NCI-H526 treated with DMSO at 0.1 percent for 48 hours (cell line): Measurements from ENCODE around the gene PKD1L1.
"Not testable (repeated sequence)": the region's sequence is repeated elsewhere in the genome, so short reads cannot be mapped to it uniquely, and the experiment has no call there.

Source experiments
- DNase-seq: peaks from one replicate; lab custom pipeline; 2025; lab: John Stamatoyannopoulos, UW

PKD1L1 gene

DNA sequence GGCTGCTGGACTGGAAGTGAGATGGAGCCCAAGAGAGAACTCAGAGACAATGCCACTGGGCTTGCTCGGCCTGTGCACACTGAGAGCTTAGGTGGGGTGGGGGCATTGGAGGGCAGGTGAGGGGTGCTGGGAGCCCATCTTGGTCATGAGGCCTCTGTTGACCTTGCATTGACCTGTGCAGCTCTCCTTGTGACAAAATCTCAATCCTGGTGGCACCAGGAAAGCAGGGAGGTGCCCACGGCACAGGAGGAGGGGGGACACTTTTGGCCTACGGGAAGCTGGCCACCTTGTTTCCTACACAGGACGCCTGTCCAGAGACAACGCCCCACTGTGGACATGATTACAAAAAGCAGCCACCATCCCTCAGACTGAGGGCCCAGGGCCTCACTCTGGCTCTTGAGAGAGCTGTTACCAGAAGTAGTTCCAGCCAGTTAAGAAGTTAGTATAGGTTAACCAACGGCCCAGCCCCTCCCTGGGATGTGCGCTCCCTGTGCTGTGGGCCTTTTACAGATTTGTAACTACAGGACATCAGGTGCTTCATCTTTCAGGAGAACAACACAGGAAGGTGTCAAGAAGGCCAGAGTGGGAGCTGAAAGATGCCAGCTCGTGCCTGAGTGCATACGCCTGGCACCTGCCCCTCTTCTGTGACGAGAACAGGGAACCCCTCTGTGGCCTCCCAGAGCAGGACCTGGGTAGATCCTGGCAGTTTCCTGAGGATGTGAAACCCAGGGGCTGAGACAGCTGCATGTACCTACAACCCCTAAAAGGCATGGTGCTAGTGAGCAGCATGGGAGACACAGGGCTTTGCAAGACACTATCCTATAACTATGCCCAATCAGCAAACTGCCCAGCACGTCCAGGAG is 10.3 kb downstream of the PKD1L1 start:
- DNase-seq: no peak

GRCh38 chr7:47937065-47937687 is 11.1 kb downstream of the PKD1L1 start:
- no peak for DNase-seq

DNA sequence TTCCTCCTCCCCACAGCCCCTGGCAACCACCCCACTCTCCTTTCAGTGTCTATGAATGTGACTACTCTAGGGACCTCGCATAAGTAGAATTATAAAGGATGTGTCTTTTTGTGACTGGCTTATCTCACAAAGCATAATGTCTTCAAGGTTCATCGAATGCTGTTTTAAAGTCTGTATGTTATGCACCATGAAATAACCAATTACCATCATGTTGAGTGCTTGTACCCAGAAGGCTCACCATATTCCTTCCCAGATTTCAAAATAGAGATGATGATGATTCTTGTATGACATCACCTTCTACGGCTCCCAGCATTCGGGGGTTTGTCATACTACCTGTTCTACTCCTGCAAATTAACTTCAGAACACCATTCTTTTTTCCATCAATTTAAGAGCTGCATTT is 11.9 kb downstream of the PKD1L1 start:
- no peak for DNase-seq

DNA sequence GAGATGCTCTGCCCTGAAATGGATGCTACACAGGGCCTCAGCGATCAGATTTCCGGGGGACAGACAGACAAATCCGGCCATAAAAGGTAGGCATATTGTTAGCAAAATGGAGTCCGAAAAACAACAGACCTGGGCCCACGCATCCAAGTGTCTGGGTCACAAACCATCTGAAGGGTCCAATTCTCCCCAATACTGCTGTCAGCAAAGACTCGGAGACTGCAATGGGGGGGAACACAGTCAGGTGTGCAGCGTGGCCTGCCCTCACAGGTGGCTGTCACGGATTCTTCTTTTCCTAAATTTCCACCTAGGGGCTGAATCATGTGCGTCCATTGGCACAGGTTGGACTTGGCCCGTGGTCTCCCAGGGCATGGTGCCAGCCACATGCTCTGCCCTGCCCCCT is 12.9 kb downstream of the PKD1L1 start:
- DNase-seq: no peak

- no peak for DNase-seq
These were observed 13.4 kb downstream of the PKD1L1 start for GRCh38 chr7:47934831-47935230.

DNA sequence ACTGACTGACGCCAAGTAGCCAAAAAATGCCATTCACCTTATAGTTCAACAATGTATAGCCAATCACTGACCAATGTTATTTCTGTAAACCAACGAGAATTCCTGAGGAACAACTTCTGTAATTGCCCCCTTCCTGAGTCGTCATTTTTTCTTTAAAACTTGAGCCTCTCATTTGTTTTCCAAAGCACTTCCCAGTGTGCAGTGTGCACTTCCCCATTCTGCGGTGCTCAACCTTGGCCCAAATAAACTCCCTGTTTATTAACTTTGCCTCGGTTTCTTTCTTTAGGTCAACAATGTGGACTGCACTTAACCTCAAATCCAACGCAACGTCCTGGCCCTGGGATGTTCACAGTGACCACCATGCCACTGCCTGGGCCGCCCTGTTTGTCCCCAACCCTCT is 15.1 kb downstream of the PKD1L1 start:
- DNase-seq: no peak

DNA sequence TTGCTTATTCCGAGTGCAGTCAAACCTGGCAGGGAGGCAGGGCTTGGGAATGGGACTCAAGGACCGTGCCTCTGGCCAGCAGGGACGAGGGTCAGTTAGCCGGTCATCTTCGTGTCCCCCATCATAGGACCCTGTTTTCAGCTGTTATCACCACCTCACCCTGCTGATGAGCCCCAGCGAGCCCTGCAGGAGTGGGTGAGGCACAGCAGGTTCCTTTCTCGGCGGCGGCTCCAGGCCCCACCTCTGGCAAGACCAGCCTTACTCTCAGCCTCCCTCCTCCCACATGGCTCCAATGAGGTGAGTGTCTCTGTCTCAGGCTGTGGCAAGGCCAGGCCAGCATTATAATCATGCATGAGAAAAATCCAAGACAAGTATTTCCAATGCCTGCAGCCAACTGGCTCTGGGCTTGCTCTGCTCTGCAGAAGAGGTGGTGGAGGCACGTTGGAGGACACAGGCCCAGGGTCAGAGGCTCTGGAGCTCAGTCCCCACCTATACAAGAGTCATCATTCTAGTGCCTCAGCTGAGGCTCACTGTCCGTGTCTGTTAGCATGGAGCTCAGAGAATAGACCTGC is 15.7 kb downstream of the PKD1L1 start:
- no peak for DNase-seq

DNA sequence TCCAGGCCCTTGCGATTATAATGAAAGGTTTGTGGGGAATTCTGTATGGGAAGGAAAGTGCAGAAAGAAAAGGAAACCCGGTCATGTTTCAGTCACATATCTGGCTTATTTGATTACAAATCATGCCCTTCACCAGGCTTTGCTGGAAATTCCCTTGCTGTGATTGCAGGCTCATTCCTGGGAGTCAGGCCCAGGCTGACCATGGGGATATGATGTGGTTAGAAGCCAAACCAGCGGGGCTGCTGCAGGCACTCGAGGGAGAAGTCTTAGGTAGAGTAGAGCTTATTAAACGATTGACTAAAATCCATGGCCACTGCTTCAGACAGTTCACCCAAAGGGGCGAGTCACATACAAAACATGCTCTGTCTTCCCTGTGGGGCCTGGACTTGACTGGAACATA is 16.2 kb downstream of the PKD1L1 start:
- DNase-seq: no peak

GRCh38 chr7:47931005-47932004 is 17.0 kb downstream of the PKD1L1 start:
- no peak for DNase-seq

- DNase-seq: no peak
These were observed 24.0 kb downstream of the PKD1L1 start for GRCh38 chr7:47924266-47924665.

GRCh38 chr7:47923081-47923875 is 25.0 kb downstream of the PKD1L1 start:
- DNase-seq: not testable (repeated sequence)

DNA sequence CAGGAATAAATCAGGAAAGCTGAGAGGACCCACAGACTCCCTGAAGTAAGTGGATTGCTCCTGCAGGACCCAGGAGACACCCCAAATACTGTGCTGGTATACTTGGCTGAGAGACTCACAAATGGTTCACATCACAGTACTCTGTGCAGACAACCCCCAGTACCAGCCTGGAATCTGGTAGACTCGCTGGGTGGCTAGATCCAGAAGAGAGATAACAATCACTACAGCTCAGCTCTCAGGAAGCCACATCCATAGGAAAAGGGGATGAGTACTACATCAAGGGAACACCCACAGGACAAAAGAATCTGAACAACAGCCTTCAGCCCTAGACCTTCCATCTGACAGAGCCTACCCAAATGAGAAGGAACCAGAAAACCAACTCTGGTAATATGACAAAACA is 31.8 kb downstream of the PKD1L1 start:
- not testable (repeated sequence) for DNase-seq

GRCh38 chr7:47915616-47915976 is 32.7 kb downstream of the PKD1L1 start:
- DNase-seq: no peak

- DNase-seq: no peak
These were observed 33.3 kb downstream of the PKD1L1 start for GRCh38 chr7:47914717-47915615.

DNA sequence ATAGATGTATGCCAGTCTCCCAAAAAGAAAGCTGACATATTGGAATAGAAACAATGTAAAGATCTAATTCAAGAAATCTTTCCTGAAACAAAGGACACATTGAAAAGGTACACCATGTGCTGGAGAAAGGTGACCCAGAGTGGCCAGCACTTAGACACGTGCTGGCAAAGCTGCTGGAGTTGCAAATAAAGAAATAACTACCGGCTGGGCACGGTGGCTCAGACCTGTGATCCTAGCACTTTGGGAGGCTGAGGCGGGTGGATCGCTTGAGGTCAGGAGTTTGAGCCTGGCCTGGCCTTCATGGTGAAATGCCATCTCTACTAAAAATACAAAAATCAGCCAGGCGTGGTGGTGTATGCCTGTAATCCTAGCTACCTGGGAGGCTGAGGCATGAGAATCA is 35.9 kb downstream of the PKD1L1 start:
- DNase-seq: no peak

- DNase-seq: no peak
These were observed 39.5 kb downstream of the PKD1L1 start for GRCh38 chr7:47908720-47909119.

DNA sequence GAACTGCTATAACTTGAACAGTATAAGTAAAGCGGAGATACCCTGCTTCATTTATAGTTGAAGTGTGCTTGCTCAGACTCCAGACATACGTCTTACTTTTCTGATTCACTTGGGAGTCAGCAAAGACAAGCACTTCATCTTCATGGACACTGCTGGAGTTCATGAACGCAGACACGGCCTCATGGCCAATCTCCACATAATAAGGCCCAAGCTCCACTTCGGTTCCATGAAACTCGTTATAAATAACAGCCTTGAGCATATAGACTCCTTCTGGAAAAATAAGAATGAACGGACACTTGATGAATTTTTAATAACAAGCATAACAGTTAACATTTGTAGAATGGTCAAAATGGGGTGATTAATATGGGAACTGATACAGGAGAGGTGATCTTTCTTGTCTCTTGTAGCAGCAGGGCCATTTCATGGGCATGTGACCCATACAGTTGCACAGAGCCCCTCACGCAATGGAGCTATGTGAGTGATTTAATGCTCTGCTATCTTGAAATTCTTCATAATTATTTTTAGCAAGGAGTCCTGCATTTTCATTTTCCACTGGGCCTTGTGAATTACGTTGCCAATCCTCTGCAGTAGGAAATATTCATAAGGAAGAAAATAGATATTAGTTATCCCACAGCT is 40.2 kb downstream of the PKD1L1 start:
- no peak for DNase-seq

GRCh38 chr7:47906883-47907282 is 41.4 kb downstream of the PKD1L1 start:
- no peak for DNase-seq

- DNase-seq: no peak
These were observed 43.0 kb downstream of the PKD1L1 start for GRCh38 chr7:47905076-47905920.
